CD4-positive, CD25-positive, alpha-beta regulatory T cell (primary cell): ENCODE data around the gene OGDHL. TPM values are rescaled to one million over a fixed set of nuclear protein-coding genes. Genes with fewer than 3 reads are reported as not detected.
A peak's percentile ranks its signal among the peaks of the same experiment; 100 is the strongest.

Experiments used
- ATAC-seq, 2 donors: fragments of 150-1000 bp; cut with Tn5 transposase; one replicate each; pipeline ENCODE4 v1.10.0; 2021; ENCODE audit warnings: low read depth in 2 of 2, moderate number of reproducible peaks in 2 of 2, moderate library complexity in 1 of 2
- DNase-seq, 3 donors: peaks; one replicate each; pipeline versions ENCODE4 v3.0.0 to v3.0.0-alpha.2; 2012 to 2022; ENCODE audit warnings: mixed read lengths in 1 of 3
- H3K27ac ChIP-seq: one replicate; pipeline ENCODE4 v1.7.0; 2013; ENCODE audit warnings: mild to moderate bottlenecking, low read length; ENCODE audit not compliant: insufficient read depth, poor library complexity, severe bottlenecking
- H3K27me3 ChIP-seq: one replicate; pipeline ENCODE4 v1.7.0; 2013; ENCODE audit warnings: low read length; ENCODE audit not compliant: control insufficient read depth, insufficient read depth
- H3K36me3 ChIP-seq: one replicate; pipeline ENCODE4 v1.7.0; 2013; ENCODE audit warnings: mild to moderate bottlenecking, low read length, moderate library complexity; ENCODE audit not compliant: control insufficient read depth, insufficient read depth
- H3K4me1 ChIP-seq: 2 replicates; pipeline ENCODE4 v1.7.0; 2013; ENCODE audit warnings: mild to moderate bottlenecking, low read length; ENCODE audit not compliant: insufficient read depth, control insufficient read depth, poor library complexity, severe bottlenecking
- H3K4me3 ChIP-seq: one replicate; pipeline ENCODE4 v1.7.0; 2013; ENCODE audit warnings: low read depth, mild to moderate bottlenecking, low read length, moderate library complexity
- H3K9me3 ChIP-seq, 2 experiments: 1 replicate in 1 of 2; 2 replicates in 1 of 2; pipeline ENCODE4 v1.7.0; 2013; ENCODE audit warnings: low read length in 2 of 2, mild to moderate bottlenecking in 1 of 2, moderate library complexity in 1 of 2; ENCODE audit not compliant: control insufficient read depth in 2 of 2
- H3K27ac Mint-ChIP-seq, 3 donors: one replicate each; pipeline ENCODE4 v1.8.0; 2020 to 2022; ENCODE audit warnings: mild to moderate bottlenecking in 3 of 3, mixed read lengths in 3 of 3, moderate library complexity in 2 of 3
- H3K27me3 Mint-ChIP-seq: one replicate; pipeline ENCODE4 v1.8.0; 2022; ENCODE audit warnings: mild to moderate bottlenecking, mixed read lengths
- H3K36me3 Mint-ChIP-seq: one replicate; pipeline ENCODE4 v1.8.0; 2020; ENCODE audit warnings: mixed read lengths
- H3K4me1 Mint-ChIP-seq, 4 donors: one replicate each; pipeline ENCODE4 v1.8.0; 2020 to 2022; ENCODE audit warnings: mixed read lengths in 4 of 4, mild to moderate bottlenecking in 1 of 4
- H3K4me3 Mint-ChIP-seq, 4 donors: one replicate each; pipeline ENCODE4 v1.8.0; 2020 to 2022; ENCODE audit warnings: mild to moderate bottlenecking in 4 of 4, mixed read lengths in 4 of 4, moderate library complexity in 3 of 4
- H3K9me3 Mint-ChIP-seq, 7 donors: one replicate each; pipeline ENCODE4 v1.8.0; 2020 to 2022; ENCODE audit warnings: mixed read lengths in 7 of 7, mild to moderate bottlenecking in 3 of 7, moderate library complexity in 2 of 7
- polyA plus RNA-seq, 4 donors: library from polyadenylated mRNA; unstranded; fragments of 300-500 nt; fragmentation: Illumina TruSeq; gene quantifications; one replicate each; pipeline ENCODE4 v1.2.3, GENCODE V29; 2021
- total RNA-seq: library from RNA; stranded (reverse); gene quantifications from one replicate; pipeline ENCODE4 v1.2.3, GENCODE V29; 2022

Gene OGDHL
- total and polyA plus RNA-seq, 5 donors from 2014 or later = not detected

- Histone ChIP-seq H3K4me1 (no peaks in the 10 kb centered on the region), H3K9me3 (no peaks in the 10 kb centered on the region), H3K36me3 (no peaks in the 10 kb centered on the region), H3K4me3 (no peak overlapping the region), H3K27me3 (no peaks in the 10 kb centered on the region), H3K27ac (no peak overlapping the region)
- no peaks in the 10 kb centered on the region for H3K4me1 Mint-ChIP-seq
- H3K4me3 Mint-ChIP-seq = no peak overlapping the region
- H3K36me3 Mint-ChIP-seq = no peaks in the 10 kb centered on the region
- DNase-seq (no peak), ATAC-seq (no peak)
- H3K27me3 Mint-ChIP-seq = no peaks in the 10 kb centered on the region
- no peak overlapping the region for H3K27ac Mint-ChIP-seq
- peaks cover 0 to 1% (median 0%) of the 10 kb centered on the region in 7 donors for H3K9me3 Mint-ChIP-seq
Observed at GRCh38 chr10:49743464-49744075, 18.6 kb downstream of the OGDHL start.

GRCh38 chr10:49742683-49743463 is 19.2 kb downstream of the OGDHL start:
- no peaks in the 10 kb centered on the region for H3K27me3 Mint-ChIP-seq
- no peak overlapping the region for H3K4me3 Mint-ChIP-seq
- peaks cover 0 to 1% (median 0%) of the 10 kb centered on the region in 7 donors for H3K9me3 Mint-ChIP-seq
- no peaks in the 10 kb centered on the region for H3K9me3 ChIP-seq
- H3K4me1 ChIP-seq = no peaks in the 10 kb centered on the region
- H3K4me3 ChIP-seq = no peak overlapping the region
- no peaks in the 10 kb centered on the region for H3K4me1 Mint-ChIP-seq
- ATAC-seq = no peak
- DNase-seq = no peak
- H3K27me3 ChIP-seq = no peaks in the 10 kb centered on the region
- H3K27ac Mint-ChIP-seq = no peak overlapping the region
- H3K36me3 ChIP-seq = no peaks in the 10 kb centered on the region
- H3K36me3 Mint-ChIP-seq = no peaks in the 10 kb centered on the region
- no peak overlapping the region for H3K27ac ChIP-seq

GRCh38 chr10:49741108-49741995 is 20.8 kb downstream of the OGDHL start:
- no peaks in the 10 kb centered on the region for H3K27me3 Mint-ChIP-seq
- no peak overlapping the region for H3K4me3 Mint-ChIP-seq
- DNase-seq (no peak), ATAC-seq (no peak)
- H3K4me1 ChIP-seq = no peaks in the 10 kb centered on the region
- no peaks in the 10 kb centered on the region for H3K27me3 ChIP-seq
- H3K4me3 ChIP-seq = no peak overlapping the region
- H3K36me3 Mint-ChIP-seq = no peaks in the 10 kb centered on the region
- H3K27ac ChIP-seq = no peak overlapping the region
- no peaks in the 10 kb centered on the region for H3K36me3 ChIP-seq
- no peak overlapping the region for H3K27ac Mint-ChIP-seq
- H3K9me3 Mint-ChIP-seq = peaks cover 0 to 1% (median 0%) of the 10 kb centered on the region in 7 donors
- H3K9me3 ChIP-seq = no peaks in the 10 kb centered on the region
- H3K4me1 Mint-ChIP-seq = no peaks in the 10 kb centered on the region

- Mint-ChIP-seq H3K9me3 (peaks cover 0 to 1% (median 0%) of the 10 kb centered on the region in 7 donors), H3K4me1 (no peaks in the 10 kb centered on the region), H3K36me3 (no peaks in the 10 kb centered on the region)
Observed at GRCh38 chr10:49740346-49741107, 21.6 kb downstream of the OGDHL start.

GRCh38 chr10:49739426-49739825 is 22.7 kb downstream of the OGDHL start:
- Mint-ChIP-seq H3K4me3 (no peak overlapping the region), H3K4me1 (no peaks in the 10 kb centered on the region), H3K9me3 (peaks cover 0 to 1% (median 0%) of the 10 kb centered on the region in 7 donors), H3K36me3 (no peaks in the 10 kb centered on the region), H3K27ac (peak overlapping the region in 1 of 3 donors; percentile 26), H3K27me3 (no peaks in the 10 kb centered on the region)
- no peaks in the 10 kb centered on the region for H3K36me3 ChIP-seq
- H3K27ac ChIP-seq = no peak overlapping the region
- H3K9me3 ChIP-seq = no peaks in the 10 kb centered on the region
- DNase-seq (no peak), ATAC-seq (no peak)
- H3K27me3 ChIP-seq = no peaks in the 10 kb centered on the region
- no peaks in the 10 kb centered on the region for H3K4me1 ChIP-seq
- no peak overlapping the region for H3K4me3 ChIP-seq

More at GRCh38 chr10:49740346-49741107, 21.6 kb downstream of the OGDHL start:
- H3K27ac ChIP-seq = no peak overlapping the region
- no peak for DNase-seq
- no peak overlapping the region for H3K27ac Mint-ChIP-seq
- H3K27me3 ChIP-seq = no peaks in the 10 kb centered on the region
- no peaks in the 10 kb centered on the region for H3K27me3 Mint-ChIP-seq
- H3K4me3 Mint-ChIP-seq = no peak overlapping the region
- H3K9me3 ChIP-seq = no peaks in the 10 kb centered on the region
- H3K4me3 ChIP-seq = no peak overlapping the region
- ATAC-seq = no peak
- H3K4me1 ChIP-seq = no peaks in the 10 kb centered on the region
- no peaks in the 10 kb centered on the region for H3K36me3 ChIP-seq

GRCh38 chr10:49738616-49739360 is 23.3 kb downstream of the OGDHL start:
- Mint-ChIP-seq H3K4me1 (no peaks in the 10 kb centered on the region), H3K4me3 (no peak overlapping the region), H3K27ac (no peak overlapping the region), H3K9me3 (peaks cover 0 to 1% (median 0%) of the 10 kb centered on the region in 7 donors), H3K36me3 (no peaks in the 10 kb centered on the region), H3K27me3 (no peaks in the 10 kb centered on the region)
- ATAC-seq = no peak
- DNase-seq = no peak
- H3K4me1 ChIP-seq = no peaks in the 10 kb centered on the region
- H3K36me3 ChIP-seq = no peaks in the 10 kb centered on the region
- no peak overlapping the region for H3K4me3 ChIP-seq
- H3K27me3 ChIP-seq = no peaks in the 10 kb centered on the region
- no peaks in the 10 kb centered on the region for H3K9me3 ChIP-seq
- no peak overlapping the region for H3K27ac ChIP-seq
